Suprapubic skin (tissue), 4 donors: ENCODE measurements around the gene LSM3. TPM values are rescaled to one million over a fixed set of nuclear protein-coding genes. Genes with fewer than 3 reads are reported as not detected.

Experiments
- DNase-seq, 2 donors: peaks; one replicate each; pipeline ENCODE4 v3.0.0-alpha.2; 2019; ENCODE audit warnings: low spot score in 2 of 2
- H3K27ac ChIP-seq: fragments of 200-600 bp; sonication (generic); one replicate; pipeline ENCODE4 v1.5.1; 2019
- H3K27me3 ChIP-seq: fragments of 200-600 bp; sonication (generic); one replicate; pipeline ENCODE4 v1.5.1; 2019
- H3K36me3 ChIP-seq: fragments of 200-600 bp; sonication (generic); one replicate; pipeline ENCODE4 v1.5.1; 2019
- H3K4me1 ChIP-seq: fragments of 200-600 bp; sonication (generic); one replicate; pipeline ENCODE4 v1.5.1; 2019
- H3K4me3 ChIP-seq: fragments of 200-600 bp; sonication (generic); one replicate; pipeline ENCODE4 v1.5.1; 2019; ENCODE audit warnings: mild to moderate bottlenecking
- H3K9me3 ChIP-seq: fragments of 200-600 bp; sonication (generic); one replicate; pipeline ENCODE4 v1.5.1; 2019
- CTCF ChIP-seq, 2 donors: fragments of 200-600 bp in 1 of 2; fragments of 450-650 bp in 1 of 2; sonication (generic) in 1 of 2; IDR thresholded peaks; one replicate each; pipeline ENCODE4 v1.5.1; 2016 to 2019; ENCODE audit warnings: antibody characterized with exemption in 2 of 2, mild to moderate bottlenecking in 1 of 2, moderate library complexity in 1 of 2
- EP300 ChIP-seq: sonication (generic); formaldehyde crosslinking; IDR thresholded peaks from one replicate; pipeline ENCODE4 v1.6.1; 2017; ENCODE audit warnings: antibody characterized with exemption
- POLR2A ChIP-seq, 2 donors: fragments of 450-650 bp; IDR thresholded peaks; one replicate each; pipeline ENCODE4 v1.6.1; 2017; ENCODE audit warnings: antibody characterized with exemption in 2 of 2, mild to moderate bottlenecking in 2 of 2, moderate library complexity in 2 of 2
- POLR2AphosphoS5 ChIP-seq, 3 donors: sonication (generic); formaldehyde crosslinking; IDR thresholded peaks; one replicate each; pipeline ENCODE4 v1.6.1; 2017; ENCODE audit warnings: antibody characterized with exemption in 3 of 3
- WGBS: methylation state at CpG from one replicate; pipeline ENCODE4 v1.1.5; 2018; 5-methylcytosine and 5-hydroxymethylcytosine counted together
- total RNA-seq, 4 donors: library from RNA; depleted of rRNA; stranded (reverse); fragments of >200 nt; gene quantifications; one replicate each; pipeline ENCODE4 v1.1.0, GENCODE V29; 2016

LSM3 gene
- total RNA-seq, 4 donors from 2014 or later: 5.5 to 10.7 (median 8.9) TPM

- no peak overlapping the region for H3K27ac ChIP-seq
- peaks cover 15% of the 10 kb centered on the region for H3K4me1 ChIP-seq
- H3K27me3 ChIP-seq: no peaks in the 10 kb centered on the region
- peaks cover 74% of the 10 kb centered on the region for H3K36me3 ChIP-seq
- no peak for DNase-seq
- H3K4me3 ChIP-seq: no peak overlapping the region
- no peak for TF ChIP-seq POLR2AphosphoS5 (IDR thresholded peaks at IDR 0.05)
- TF ChIP-seq CTCF (IDR thresholded peaks at IDR 0.05): no peak
- no peak for TF ChIP-seq POLR2A (IDR thresholded peaks at IDR 0.05)
- no peak for TF ChIP-seq EP300
- no peaks in the 10 kb centered on the region for H3K9me3 ChIP-seq
These were observed 8.7 kb upstream of the LSM3 start for GRCh38 chr3:14169871-14170270.

- H3K27me3 ChIP-seq: no peaks in the 10 kb centered on the region
- H3K27ac ChIP-seq: no peak overlapping the region
- peaks cover 23% of the 10 kb centered on the region for H3K4me1 ChIP-seq
- peaks cover 67% of the 10 kb centered on the region for H3K36me3 ChIP-seq
- WGBS: 51% methylated on average over 2 of the region's 2 CpGs
- TF ChIP-seq POLR2A (IDR thresholded peaks at IDR 0.05): no peak
- no peak for TF ChIP-seq CTCF (IDR thresholded peaks at IDR 0.05)
- TF ChIP-seq POLR2AphosphoS5 (IDR thresholded peaks at IDR 0.05): no peak
- no peak for TF ChIP-seq EP300
- no peaks in the 10 kb centered on the region for H3K9me3 ChIP-seq
- H3K4me3 ChIP-seq: no peak overlapping the region
- DNase-seq: no peak
These were observed 8.0 kb upstream of the LSM3 start for GRCh38 chr3:14170531-14171159.

GRCh38 chr3:14172496-14172895 lies 6.1 kb upstream of the LSM3 start:
- Histone ChIP-seq H3K9me3 (no peaks in the 10 kb centered on the region), H3K27ac (no peak overlapping the region), H3K27me3 (no peaks in the 10 kb centered on the region), H3K4me3 (no peak overlapping the region), H3K36me3 (peaks cover 48% of the 10 kb centered on the region), H3K4me1 (peaks cover 40% of the 10 kb centered on the region)
- no peak for DNase-seq
- TF ChIP-seq CTCF (IDR thresholded peaks at IDR 0.05) (no peak), EP300 (no peak), POLR2AphosphoS5 (IDR thresholded peaks at IDR 0.05) (no peak), POLR2A (IDR thresholded peaks at IDR 0.05) (no peak)
- WGBS: 92% methylated on average over 5 of the region's 5 CpGs

GRCh38 chr3:14174483-14174882 lies 4.1 kb upstream of the LSM3 start:
- DNase-seq: no peak
- peaks cover 52% of the 10 kb centered on the region for H3K4me1 ChIP-seq

More at GRCh38 chr3:14174483-14174882, 4.1 kb upstream of the LSM3 start:
- TF ChIP-seq POLR2A (IDR thresholded peaks at IDR 0.05) (no peak), CTCF (IDR thresholded peaks at IDR 0.05) (no peak), POLR2AphosphoS5 (IDR thresholded peaks at IDR 0.05) (no peak), EP300 (no peak)
- H3K4me3 ChIP-seq: no peak overlapping the region
- H3K27ac ChIP-seq: no peak overlapping the region
- 55% methylated on average over 2 of the region's 2 CpGs for WGBS
- no peaks in the 10 kb centered on the region for H3K9me3 ChIP-seq
- peaks cover 28% of the 10 kb centered on the region for H3K36me3 ChIP-seq
- no peaks in the 10 kb centered on the region for H3K27me3 ChIP-seq
